GM21786 (cell line): ENCODE measurements around the gene EIF5.

Experiments
- ATAC-seq: cut with Tn5 transposase; IDR thresholded peaks from one replicate; pipeline ENCODE4 v1.9.1; 2021; ENCODE audit not compliant: unreplicated experiment

The EIF5 gene

GRCh38 chr14:103308717-103309616 is 25.1 kb upstream of the EIF5 start:
- ATAC-seq = no peak

GRCh38 chr14:103310576-103311095 is 23.4 kb upstream of the EIF5 start:
- no peak for ATAC-seq

- no peak for ATAC-seq
These were observed 22.7 kb upstream of the EIF5 start for GRCh38 chr14:103311171-103311997.

GRCh38 chr14:103312006-103312635 is 21.9 kb upstream of the EIF5 start:
- ATAC-seq = no peak

- ATAC-seq = no peak
These were observed 20.3 kb upstream of the EIF5 start for GRCh38 chr14:103313704-103314103.

GRCh38 chr14:103314496-103315277 is 19.4 kb upstream of the EIF5 start:
- no peak for ATAC-seq

- ATAC-seq = no peak
These were observed 18.6 kb upstream of the EIF5 start for GRCh38 chr14:103315351-103315911.

GRCh38 chr14:103315941-103316340 is 18.1 kb upstream of the EIF5 start:
- ATAC-seq = no peak

GRCh38 chr14:103316721-103317121 is 17.3 kb upstream of the EIF5 start:
- ATAC-seq = no peak

- no peak for ATAC-seq
These were observed 16.8 kb upstream of the EIF5 start for GRCh38 chr14:103317251-103317650.

GRCh38 chr14:103317976-103318580 is 16.0 kb upstream of the EIF5 start:
- ATAC-seq = no peak

GRCh38 chr14:103318750-103319419 is 15.2 kb upstream of the EIF5 start:
- ATAC-seq = no peak

GRCh38 chr14:103319422-103319821 is 14.6 kb upstream of the EIF5 start:
- no peak for ATAC-seq

- ATAC-seq = no peak
These were observed 8.0 kb upstream of the EIF5 start for GRCh38 chr14:103326078-103326477.

GRCh38 chr14:103328941-103329340 is 5.1 kb upstream of the EIF5 start:
- no peak for ATAC-seq

- no peak for ATAC-seq
These were observed 4.4 kb upstream of the EIF5 start for GRCh38 chr14:103329401-103330347.

- ATAC-seq = no peak
These were observed 3.5 kb upstream of the EIF5 start for GRCh38 chr14:103330536-103330935.
